ENCODE results near the gene ZNF101.

ZNF101 gene

DNA sequence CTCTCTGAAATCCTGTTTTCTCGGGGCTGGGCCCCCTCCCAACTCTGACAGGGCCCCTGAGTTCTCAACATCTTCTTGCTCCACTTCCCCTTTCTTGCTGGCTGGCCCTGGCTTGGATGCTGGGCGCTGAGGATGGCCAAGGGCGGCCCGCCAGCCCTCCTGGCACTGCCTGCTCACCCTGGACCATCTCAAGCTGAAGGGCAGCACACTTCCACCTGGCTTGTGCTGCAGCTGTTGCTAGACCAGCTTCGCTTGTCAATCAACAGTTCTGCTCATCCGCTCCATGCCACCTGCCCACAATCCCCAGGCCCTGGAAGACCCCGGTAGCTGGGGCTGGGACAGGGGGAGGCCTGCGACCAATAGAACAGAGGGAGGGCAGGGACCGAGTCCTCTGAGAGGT, 18.3 kb upstream of the ZNF101 start:
- Histone ChIP-seq H3K27ac (replicated peaks) (peak overlapping the region; percentile 48), H3K4me3 (replicated peaks; ENCODE audit: insufficient read depth, low read length) (no peak overlapping the region), H3K27me3 (ENCODE audit: insufficient read depth, poor library complexity, severe bottlenecking) (no peaks in the 10 kb centered on the region)
- peak in 1 of 2 experiments; percentile 56 for DNase-seq (ENCODE audit: low read depth in 1 of 2, low spot score in 1 of 2)
- no peak for TF ChIP-seq GABPA (IDR thresholded peaks at IDR 0.05; ENCODE audit: low read depth)
- peak; percentile 95 for TF ChIP-seq SPI1 (IDR thresholded peaks at IDR 0.05; ENCODE audit: borderline replicate concordance, low read depth)

DNA sequence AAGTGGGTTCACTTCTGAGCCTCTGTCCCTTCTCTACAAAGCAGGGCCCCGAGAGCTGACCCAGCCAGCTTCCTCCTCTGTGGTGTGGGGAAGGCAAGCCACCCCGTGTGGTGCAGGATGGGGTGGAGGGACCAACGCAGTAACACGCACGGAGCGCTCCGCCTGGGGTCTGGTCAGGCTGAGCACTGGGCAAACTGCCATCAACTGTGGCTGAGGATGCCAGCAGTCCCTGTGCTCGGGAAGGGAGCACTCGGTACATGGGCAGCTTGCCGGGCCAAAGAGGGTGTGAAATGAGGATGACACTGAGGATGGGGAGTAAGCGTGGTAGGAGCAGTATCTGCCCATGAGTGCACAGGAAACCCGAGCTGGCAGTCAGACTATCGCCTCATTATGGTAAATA, 17.6 kb upstream of the ZNF101 start:
- H3K27ac ChIP-seq (replicated peaks) = peak overlapping the region; percentile 48
- peak in 1 of 2 experiments; percentile 69 for DNase-seq (ENCODE audit: low read depth in 1 of 2, low spot score in 1 of 2)
- no peaks in the 10 kb centered on the region for H3K27me3 ChIP-seq (ENCODE audit: insufficient read depth, poor library complexity, severe bottlenecking)
- H3K4me3 ChIP-seq (replicated peaks; ENCODE audit: insufficient read depth, low read length) = no peak overlapping the region
- TF ChIP-seq GABPA (IDR thresholded peaks at IDR 0.05; ENCODE audit: low read depth) (no peak), POLR2AphosphoS5 (IDR thresholded peaks at IDR 0.05; ENCODE audit: low read depth) (no peak), SPI1 (IDR thresholded peaks at IDR 0.05; ENCODE audit: borderline replicate concordance, low read depth) (no peak)
- TF ChIP-seq, protein P1, sequence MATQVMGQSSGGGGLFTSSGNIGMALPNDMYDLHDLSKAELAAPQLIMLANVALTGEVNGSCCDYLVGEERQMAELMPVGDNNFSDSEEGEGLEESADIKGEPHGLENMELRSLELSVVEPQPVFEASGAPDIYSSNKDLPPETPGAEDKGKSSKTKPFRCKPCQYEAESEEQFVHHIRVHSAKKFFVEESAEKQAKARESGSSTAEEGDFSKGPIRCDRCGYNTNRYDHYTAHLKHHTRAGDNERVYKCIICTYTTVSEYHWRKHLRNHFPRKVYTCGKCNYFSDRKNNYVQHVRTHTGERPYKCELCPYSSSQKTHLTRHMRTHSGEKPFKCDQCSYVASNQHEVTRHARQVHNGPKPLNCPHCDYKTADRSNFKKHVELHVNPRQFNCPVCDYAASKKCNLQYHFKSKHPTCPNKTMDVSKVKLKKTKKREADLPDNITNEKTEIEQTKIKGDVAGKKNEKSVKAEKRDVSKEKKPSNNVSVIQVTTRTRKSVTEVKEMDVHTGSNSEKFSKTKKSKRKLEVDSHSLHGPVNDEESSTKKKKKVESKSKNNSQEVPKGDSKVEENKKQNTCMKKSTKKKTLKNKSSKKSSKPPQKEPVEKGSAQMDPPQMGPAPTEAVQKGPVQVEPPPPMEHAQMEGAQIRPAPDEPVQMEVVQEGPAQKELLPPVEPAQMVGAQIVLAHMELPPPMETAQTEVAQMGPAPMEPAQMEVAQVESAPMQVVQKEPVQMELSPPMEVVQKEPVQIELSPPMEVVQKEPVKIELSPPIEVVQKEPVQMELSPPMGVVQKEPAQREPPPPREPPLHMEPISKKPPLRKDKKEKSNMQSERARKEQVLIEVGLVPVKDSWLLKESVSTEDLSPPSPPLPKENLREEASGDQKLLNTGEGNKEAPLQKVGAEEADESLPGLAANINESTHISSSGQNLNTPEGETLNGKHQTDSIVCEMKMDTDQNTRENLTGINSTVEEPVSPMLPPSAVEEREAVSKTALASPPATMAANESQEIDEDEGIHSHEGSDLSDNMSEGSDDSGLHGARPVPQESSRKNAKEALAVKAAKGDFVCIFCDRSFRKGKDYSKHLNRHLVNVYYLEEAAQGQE (IDR thresholded peaks at IDR 0.05; ENCODE audit: insufficient replicate concordance, low read depth) = no peak
- TF ChIP-seq, protein P2, sequence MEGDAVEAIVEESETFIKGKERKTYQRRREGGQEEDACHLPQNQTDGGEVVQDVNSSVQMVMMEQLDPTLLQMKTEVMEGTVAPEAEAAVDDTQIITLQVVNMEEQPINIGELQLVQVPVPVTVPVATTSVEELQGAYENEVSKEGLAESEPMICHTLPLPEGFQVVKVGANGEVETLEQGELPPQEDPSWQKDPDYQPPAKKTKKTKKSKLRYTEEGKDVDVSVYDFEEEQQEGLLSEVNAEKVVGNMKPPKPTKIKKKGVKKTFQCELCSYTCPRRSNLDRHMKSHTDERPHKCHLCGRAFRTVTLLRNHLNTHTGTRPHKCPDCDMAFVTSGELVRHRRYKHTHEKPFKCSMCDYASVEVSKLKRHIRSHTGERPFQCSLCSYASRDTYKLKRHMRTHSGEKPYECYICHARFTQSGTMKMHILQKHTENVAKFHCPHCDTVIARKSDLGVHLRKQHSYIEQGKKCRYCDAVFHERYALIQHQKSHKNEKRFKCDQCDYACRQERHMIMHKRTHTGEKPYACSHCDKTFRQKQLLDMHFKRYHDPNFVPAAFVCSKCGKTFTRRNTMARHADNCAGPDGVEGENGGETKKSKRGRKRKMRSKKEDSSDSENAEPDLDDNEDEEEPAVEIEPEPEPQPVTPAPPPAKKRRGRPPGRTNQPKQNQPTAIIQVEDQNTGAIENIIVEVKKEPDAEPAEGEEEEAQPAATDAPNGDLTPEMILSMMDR (IDR thresholded peaks at IDR 0.05; ENCODE audit: insufficient read depth, low read length) = no peak

GRCh38 chr19:19652482-19653295, 15.9 kb upstream of the ZNF101 start:
- TF ChIP-seq, protein P2 (IDR thresholded peaks at IDR 0.05; ENCODE audit: insufficient read depth, low read length) = no peak
- TF ChIP-seq, protein P1 (IDR thresholded peaks at IDR 0.05; ENCODE audit: insufficient replicate concordance, low read depth) = no peak
- TF ChIP-seq POLR2AphosphoS5 (IDR thresholded peaks at IDR 0.05; ENCODE audit: low read depth) (0 out of 2 replicates have a peak, but pooled peaks have one; percentile 9), GABPA (IDR thresholded peaks at IDR 0.05; ENCODE audit: low read depth) (no peak), SPI1 (IDR thresholded peaks at IDR 0.05; ENCODE audit: borderline replicate concordance, low read depth) (no peak)
- no peaks in the 10 kb centered on the region for H3K27me3 ChIP-seq (ENCODE audit: insufficient read depth, poor library complexity, severe bottlenecking)
- H3K27ac ChIP-seq (replicated peaks) = no peak overlapping the region
- DNase-seq (ENCODE audit: low read depth in 1 of 2, low spot score in 1 of 2) = no peak
- no peak overlapping the region for H3K4me3 ChIP-seq (replicated peaks; ENCODE audit: insufficient read depth, low read length)

DNA sequence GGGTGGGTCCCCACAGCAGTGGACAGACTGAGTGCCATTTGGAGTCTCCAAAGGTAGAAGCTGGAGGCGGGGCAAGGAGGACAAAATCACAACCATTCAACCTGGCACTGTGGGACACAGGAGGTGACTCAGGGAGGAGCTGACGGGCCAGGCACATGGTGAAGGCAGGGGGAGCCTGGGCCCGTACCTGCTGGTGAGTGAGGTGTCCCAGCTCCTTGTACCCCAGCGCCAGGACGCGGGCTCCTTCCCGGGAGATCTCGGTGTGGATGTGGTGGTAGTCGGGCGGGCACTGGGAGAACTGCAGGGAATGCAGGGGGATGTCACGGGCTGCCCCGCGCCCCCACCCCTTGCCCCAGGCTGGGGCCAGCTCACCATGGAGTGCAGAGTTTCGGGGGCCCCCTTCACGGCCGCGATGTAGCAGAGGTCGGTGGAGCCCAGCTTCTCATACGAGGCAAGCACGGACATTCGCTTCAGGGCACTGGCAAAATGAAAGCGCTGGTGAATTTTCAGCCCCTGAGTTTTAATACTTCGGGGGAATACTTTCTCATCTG, 15.0 kb upstream of the ZNF101 start:
- no peak for DNase-seq (ENCODE audit: low read depth in 1 of 2, low spot score in 1 of 2)
- no peak for TF ChIP-seq SPI1 (IDR thresholded peaks at IDR 0.05; ENCODE audit: borderline replicate concordance, low read depth)
- TF ChIP-seq, protein P2 (IDR thresholded peaks at IDR 0.05; ENCODE audit: insufficient read depth, low read length) = no peak
- no peak for TF ChIP-seq POLR2AphosphoS5 (IDR thresholded peaks at IDR 0.05; ENCODE audit: low read depth)
- no peak for TF ChIP-seq GABPA (IDR thresholded peaks at IDR 0.05; ENCODE audit: low read depth)
- TF ChIP-seq, protein P1 (IDR thresholded peaks at IDR 0.05; ENCODE audit: insufficient replicate concordance, low read depth) = no peak
- no peak overlapping the region for H3K27ac ChIP-seq (replicated peaks)
- no peaks in the 10 kb centered on the region for H3K27me3 ChIP-seq (ENCODE audit: insufficient read depth, poor library complexity, severe bottlenecking)
- no peak overlapping the region for H3K4me3 ChIP-seq (replicated peaks; ENCODE audit: insufficient read depth, low read length)

Measured in HL-60 (cell line).